ENCODE results near the gene PPP1R1C.

GRCh38 chr2:182033449-182033848 lies 47.8 kb downstream of the PPP1R1C start:
- no peak for TF ChIP-seq CTCF (IDR thresholded peaks at IDR 0.05)
- TF ChIP-seq POLR2A (IDR thresholded peaks at IDR 0.05) = no peak
